ENCODE results near the gene KAT2B.

Gene KAT2B

GRCh38 chr3:20148466-20148865 lies 108.2 kb downstream of the KAT2B start:
- no peak for DNase-seq

- DNase-seq: no peak
Observed at GRCh38 chr3:20154078-20154477, 113.8 kb downstream of the KAT2B start.

- no peak for DNase-seq
Observed at GRCh38 chr3:20154928-20155327, 114.7 kb downstream of the KAT2B start.

GRCh38 chr3:20160230-20160629 lies 120.0 kb downstream of the KAT2B start:
- no peak for DNase-seq

GRCh38 chr3:20161714-20162113 lies 121.5 kb downstream of the KAT2B start:
- no peak for DNase-seq

- DNase-seq: no peak
Observed at GRCh38 chr3:20173844-20174410, 133.7 kb downstream of the KAT2B start.

GRCh38 chr3:20181276-20181675 lies 141.0 kb downstream of the KAT2B start:
- DNase-seq: no peak

GRCh38 chr3:20182206-20182605 lies 142.0 kb downstream of the KAT2B start:
- DNase-seq: no peak

GRCh38 chr3:20185331-20185678 lies 145.1 kb downstream of the KAT2B start:
- no peak for DNase-seq

GRCh38 chr3:20185679-20186599 lies 145.7 kb downstream of the KAT2B start, which contains the start of gene SGO1:
SGO1 (minus strand) TSS chr3:20186206; CDS start chr3:20184027, 2,179 bp downstream.
- DNase-seq: peak; percentile 90

- DNase-seq: no peak
Observed at GRCh38 chr3:20186600-20187004, 146.4 kb downstream of the KAT2B start.

- no peak for DNase-seq
Observed at GRCh38 chr3:20190991-20191390, 150.7 kb downstream of the KAT2B start.

- DNase-seq: no peak
Observed at GRCh38 chr3:20194793-20195460, 154.7 kb downstream of the KAT2B start.

- DNase-seq: no peak
Observed at GRCh38 chr3:20197775-20198174, 157.5 kb downstream of the KAT2B start.

GRCh38 chr3:20201143-20201542 lies 160.9 kb downstream of the KAT2B start:
- DNase-seq: no peak
